ENCODE data around the gene FANCE.
"Not testable (repeated sequence)": the region's sequence is repeated elsewhere in the genome, so short reads cannot be mapped to it uniquely, and the experiment has no call there.

Gene FANCE

DNA sequence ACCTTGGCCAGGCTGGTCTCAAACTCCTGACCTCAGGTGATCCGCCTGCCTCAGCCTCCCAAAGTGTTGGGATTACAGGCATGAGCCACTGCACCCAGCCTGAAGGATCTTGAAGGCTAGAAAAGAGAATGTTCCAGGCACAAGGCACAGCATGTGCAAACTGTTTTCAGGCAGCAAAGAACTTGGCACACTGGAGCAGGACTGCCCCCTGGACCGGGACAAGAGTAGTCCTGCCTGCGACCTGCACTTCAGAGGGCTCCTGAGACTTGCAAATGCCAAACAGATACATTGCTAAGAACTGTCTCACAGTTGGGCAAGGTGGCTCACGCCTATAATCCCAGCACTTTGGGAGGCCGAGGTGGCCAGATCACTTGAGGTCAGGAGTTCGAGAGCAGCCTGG, 63.8 kb downstream of the FANCE start:
- H3K4me3 Mint-ChIP-seq; H3K4me1 Mint-ChIP-seq (ENCODE audit: low read depth); H3K36me3 Mint-ChIP-seq (ENCODE audit: low read depth); H3K27ac Mint-ChIP-seq; DNase-seq (ENCODE audit: low spot score); H3K9me3 Mint-ChIP-seq: not testable (repeated sequence)
- peaks cover 17% of the 10 kb centered on the region for H3K27me3 Mint-ChIP-seq (ENCODE audit: low read depth)

Measured in T-helper 2 cell treated with Interferon-gamma antibody and Interleukin-4, amounts not matched to agents 5 μg/mL and 100 μg/mL, for 36 hours (primary cell).